CD4-positive, alpha-beta memory T cell (primary cell): ENCODE measurements around the gene DST. TPM values are rescaled to one million over a fixed set of nuclear protein-coding genes. Genes with fewer than 3 reads are reported as not detected.
A peak's percentile ranks its signal among the peaks of the same experiment; 100 is the strongest.
"Not testable (repeated sequence)": the region's sequence is repeated elsewhere in the genome, so short reads cannot be mapped to it uniquely, and the experiment has no call there.

Experiments used
- CTCF ChIA-PET: fragments of 350-600 bp; sonication (Branson Sonifier 250); formaldehyde crosslinking; loops from one replicate; lab custom pipeline; 2021; ENCODE audit warnings: inconsistent platforms; ENCODE audit not compliant: partially characterized antibody; lab: Charles Lee
- POLR2A ChIA-PET: fragments of 350-600 bp; sonication (Branson Sonifier 250); formaldehyde crosslinking; loops from one replicate; lab custom pipeline; 2021; ENCODE audit not compliant: partially characterized antibody; lab: Charles Lee
- DNase-seq, 5 donors: peaks; one replicate each; pipeline versions ENCODE4 v3.0.0 to v3.0.0-alpha.2; 2020 to 2022; ENCODE audit warnings: mixed read lengths in 1 of 5
- H3K27ac ChIP-seq: one replicate; pipeline ENCODE4 v1.7.0; 2013; ENCODE audit warnings: low read depth, low read length
- H3K27me3 ChIP-seq: 2 replicates; pipeline ENCODE4 v1.7.0; 2013; ENCODE audit warnings: mild to moderate bottlenecking, low read length, moderate library complexity; ENCODE audit not compliant: insufficient read depth
- H3K36me3 ChIP-seq: 2 replicates; pipeline ENCODE4 v1.7.0; 2013; ENCODE audit warnings: mild to moderate bottlenecking, low read length, moderate library complexity; ENCODE audit not compliant: insufficient read depth
- H3K4me1 ChIP-seq: 2 replicates; pipeline ENCODE4 v1.7.0; 2013; ENCODE audit warnings: mild to moderate bottlenecking, low read length, moderate library complexity; ENCODE audit not compliant: insufficient read depth
- H3K4me3 ChIP-seq, 2 donors: one replicate each; pipeline ENCODE4 v1.7.0; 2013; ENCODE audit warnings: low read length in 2 of 2, mild to moderate bottlenecking in 1 of 2
- H3K9me3 ChIP-seq, 2 donors: one replicate each; pipeline ENCODE4 v1.7.0; 2013; ENCODE audit warnings: low read length in 2 of 2, control low read depth in 1 of 2; ENCODE audit not compliant: control insufficient read depth in 1 of 2
- H3K27ac Mint-ChIP-seq, 7 donors: one replicate each; pipeline ENCODE4 v1.8.0; 2020 to 2021; ENCODE audit warnings: mixed read lengths in 7 of 7, mild to moderate bottlenecking in 6 of 7, inconsistent platforms in 3 of 7, moderate library complexity in 3 of 7
- H3K27me3 Mint-ChIP-seq, 2 donors: one replicate each; pipeline ENCODE4 v1.8.0; 2020 to 2021; ENCODE audit warnings: mixed read lengths in 2 of 2
- H3K36me3 Mint-ChIP-seq, 2 donors: one replicate each; pipeline ENCODE4 v1.8.0; 2020 to 2021; ENCODE audit warnings: mixed read lengths in 2 of 2, inconsistent platforms in 1 of 2, mild to moderate bottlenecking in 1 of 2
- H3K4me1 Mint-ChIP-seq, 4 donors: one replicate each; pipeline ENCODE4 v1.8.0; 2020 to 2021; ENCODE audit warnings: mixed read lengths in 4 of 4, mild to moderate bottlenecking in 1 of 4
- H3K4me3 Mint-ChIP-seq, 8 donors: one replicate each; pipeline ENCODE4 v1.8.0; 2020 to 2021; ENCODE audit warnings: mixed read lengths in 8 of 8, mild to moderate bottlenecking in 7 of 8, moderate library complexity in 6 of 8, inconsistent platforms in 3 of 8
- H3K9me3 Mint-ChIP-seq, 8 donors: one replicate each; pipeline ENCODE4 v1.8.0; 2020 to 2021; ENCODE audit warnings: mixed read lengths in 8 of 8, mild to moderate bottlenecking in 5 of 8, inconsistent platforms in 3 of 8, moderate library complexity in 1 of 8
- intact Hi-C: fragments of 100-400 bp; cut with micrococcal nuclease; formaldehyde crosslinking; loops from one replicate; pipeline ENCODE4 v1.15.1; 2023
- polyA plus RNA-seq, 2 donors: library from polyadenylated mRNA; unstranded; fragments of 300-500 nt; fragmentation: Illumina TruSeq; gene quantifications; one replicate each; pipeline ENCODE4 v1.2.3, GENCODE V29; 2021
- total RNA-seq, 2 experiments: library from RNA; stranded (reverse); gene quantifications; one replicate each; pipeline ENCODE4 v1.2.3, GENCODE V29; 2021

Gene DST
- total and polyA plus RNA-seq, 4 experiments from 2014 or later = 1.1 to 8.8 (median 5.2) TPM

- intact Hi-C loops = no loop called here
- Mint-ChIP-seq H3K9me3 (no peaks in the 10 kb centered on the region), H3K4me1 (peaks cover 0 to 2% (median 0%) of the 10 kb centered on the region in 4 donors), H3K36me3 (no peaks in the 10 kb centered on the region), H3K27me3 (no peaks in the 10 kb centered on the region), H3K4me3 (no peak overlapping the region), H3K27ac (no peak overlapping the region)
- Histone ChIP-seq H3K27ac (no peak overlapping the region), H3K4me1 (no peaks in the 10 kb centered on the region), H3K4me3 (no peak overlapping the region), H3K9me3 (no peaks in the 10 kb centered on the region), H3K36me3 (no peaks in the 10 kb centered on the region), H3K27me3 (no peaks in the 10 kb centered on the region)
- no peak for DNase-seq
- POLR2A ChIA-PET = no interaction called here
- CTCF ChIA-PET = interaction anchor here (1.0 to 1.1 kb wide), 2 partner anchors 18 to 31 kb away, joined by 3 read pairs; no protein-coding TSS in a partner anchor
Measured at GRCh38 chr6:56573624-56574023, 69.1 kb downstream of the DST start.

GRCh38 chr6:56572788-56573471 lies 69.8 kb downstream of the DST start:
- ChIA-PET CTCF (interaction anchor here (1.0 to 1.1 kb wide), 2 partner anchors 18 to 30 kb away, joined by 3 read pairs; no protein-coding TSS in a partner anchor), POLR2A (no interaction called here)
- no peaks in the 10 kb centered on the region for H3K9me3 Mint-ChIP-seq
- no peaks in the 10 kb centered on the region for H3K36me3 Mint-ChIP-seq
- no peaks in the 10 kb centered on the region for H3K4me1 ChIP-seq
- H3K4me1 Mint-ChIP-seq = peaks cover 0 to 2% (median 0%) of the 10 kb centered on the region in 4 donors
- no peak overlapping the region for H3K27ac ChIP-seq
- H3K9me3 ChIP-seq = no peaks in the 10 kb centered on the region
- H3K4me3 ChIP-seq = no peak overlapping the region
- H3K27me3 ChIP-seq = no peaks in the 10 kb centered on the region
- H3K27me3 Mint-ChIP-seq = no peaks in the 10 kb centered on the region
- H3K36me3 ChIP-seq = no peaks in the 10 kb centered on the region
- H3K4me3 Mint-ChIP-seq = no peak overlapping the region
- intact Hi-C loops = no loop called here
- no peak overlapping the region for H3K27ac Mint-ChIP-seq
- DNase-seq = no peak

- no peaks in the 10 kb centered on the region for H3K9me3 Mint-ChIP-seq
Measured at GRCh38 chr6:56571605-56572004, 71.1 kb downstream of the DST start.

GRCh38 chr6:56570413-56571359 lies 72.0 kb downstream of the DST start:
- intact Hi-C loops = loop anchor here (1.0 kb wide), 1 partner anchor 211 kb away; no protein-coding TSS in a partner anchor
- CTCF ChIA-PET = interaction anchor here (0.6 to 1.7 kb wide), 14 partner anchors 10 to 217 kb away, joined by 3 to 9 read pairs (median 4); no protein-coding TSS in a partner anchor

More at GRCh38 chr6:56571605-56572004, 71.1 kb downstream of the DST start:
- H3K4me1 Mint-ChIP-seq = peaks cover 0 to 2% (median 0%) of the 10 kb centered on the region in 4 donors
- DNase-seq = no peak
- CTCF ChIA-PET = interaction anchor here (0.7 to 1.7 kb wide), 6 partner anchors 14 to 218 kb away, joined by 3 to 6 read pairs (median 4); no protein-coding TSS in a partner anchor
- no peaks in the 10 kb centered on the region for H3K36me3 ChIP-seq
- H3K36me3 Mint-ChIP-seq = no peaks in the 10 kb centered on the region
- H3K27ac ChIP-seq = no peak overlapping the region
- H3K27ac Mint-ChIP-seq = no peak overlapping the region
- intact Hi-C loops = no loop called here
- POLR2A ChIA-PET = no interaction called here
- H3K4me3 Mint-ChIP-seq = no peak overlapping the region
- H3K4me1 ChIP-seq = no peaks in the 10 kb centered on the region
- H3K4me3 ChIP-seq = no peak overlapping the region
- H3K9me3 ChIP-seq = no peaks in the 10 kb centered on the region
- no peaks in the 10 kb centered on the region for H3K27me3 Mint-ChIP-seq
- H3K27me3 ChIP-seq = no peaks in the 10 kb centered on the region

GRCh38 chr6:56567501-56567900 lies 75.2 kb downstream of the DST start:
- no peak overlapping the region for H3K27ac Mint-ChIP-seq
- peaks cover 0 to 2% (median 0%) of the 10 kb centered on the region in 4 donors for H3K4me1 Mint-ChIP-seq
- intact Hi-C loops = no loop called here
- Histone ChIP-seq H3K4me1 (no peaks in the 10 kb centered on the region), H3K9me3 (no peaks in the 10 kb centered on the region), H3K27ac (no peak overlapping the region), H3K27me3 (no peaks in the 10 kb centered on the region), H3K36me3 (no peaks in the 10 kb centered on the region), H3K4me3 (no peak overlapping the region)
- no peak for DNase-seq
- no peaks in the 10 kb centered on the region for H3K36me3 Mint-ChIP-seq
- peaks cover 0 to 2% of the 10 kb centered on the region in 2 donors for H3K27me3 Mint-ChIP-seq
- peaks cover 0 to 4% (median 0%) of the 10 kb centered on the region in 8 donors for H3K9me3 Mint-ChIP-seq
- CTCF ChIA-PET = interaction anchor here (1.0 to 1.3 kb wide), 2 partner anchors 25 to 28 kb away, joined by 3 read pairs; no protein-coding TSS in a partner anchor
- H3K4me3 Mint-ChIP-seq = no peak overlapping the region
- POLR2A ChIA-PET = no interaction called here

More at GRCh38 chr6:56570413-56571359, 72.0 kb downstream of the DST start:
- Histone ChIP-seq H3K4me1 (no peaks in the 10 kb centered on the region), H3K27ac (no peak overlapping the region), H3K4me3 (no peak overlapping the region), H3K27me3 (no peaks in the 10 kb centered on the region), H3K9me3 (no peaks in the 10 kb centered on the region), H3K36me3 (no peaks in the 10 kb centered on the region)
- H3K36me3 Mint-ChIP-seq = no peaks in the 10 kb centered on the region
- no peak overlapping the region for H3K27ac Mint-ChIP-seq
- peaks cover 0 to 2% (median 0%) of the 10 kb centered on the region in 4 donors for H3K4me1 Mint-ChIP-seq
- DNase-seq = no peak
- no peak overlapping the region for H3K4me3 Mint-ChIP-seq
- peaks cover 0 to 2% (median 0%) of the 10 kb centered on the region in 8 donors for H3K9me3 Mint-ChIP-seq
- POLR2A ChIA-PET = no interaction called here
- no peaks in the 10 kb centered on the region for H3K27me3 Mint-ChIP-seq

- H3K36me3 ChIP-seq, CTCF ChIA-PET, DNase-seq, H3K27me3 ChIP-seq, H3K4me1 Mint-ChIP-seq, intact Hi-C loops, H3K4me3 Mint-ChIP-seq, H3K4me3 ChIP-seq, H3K36me3 Mint-ChIP-seq, H3K27ac ChIP-seq, H3K27me3 Mint-ChIP-seq, H3K9me3 Mint-ChIP-seq, POLR2A ChIA-PET, H3K9me3 ChIP-seq, H3K4me1 ChIP-seq: not testable (repeated sequence)
- peak overlapping the region in 1 of 7 donors; percentile 24 for H3K27ac Mint-ChIP-seq
Measured at GRCh38 chr6:56562730-56563129, 80.0 kb downstream of the DST start.
